Tibial artery (tissue), 4 donors: ENCODE data around the gene GRIK3.

Source experiments
- DNase-seq, 2 donors: peaks; one replicate each; pipeline ENCODE4 v3.0.0-alpha.2; 2019
- H3K27ac ChIP-seq, 2 donors: fragments of 200-600 bp; sonication (generic) in 1 of 2; 1 replicate in 1 of 2; 2 replicates in 1 of 2; pipeline ENCODE4 v1.5.1; 2018 to 2019; ENCODE audit warnings: mild to moderate bottlenecking in 1 of 2
- H3K27me3 ChIP-seq, 2 donors: fragments of 200-600 bp; sonication (generic) in 1 of 2; one replicate each; pipeline versions ENCODE4 v1.5.1 to v1.6.0; 2016 to 2019
- H3K36me3 ChIP-seq, 3 donors: fragments of 200-600 bp; sonication (generic) in 2 of 3; one replicate each; pipeline ENCODE4 v1.5.1; 2016 to 2019; ENCODE audit warnings: mild to moderate bottlenecking in 2 of 3
- H3K4me1 ChIP-seq, 4 donors: fragments of 200-600 bp; sonication (generic) in 2 of 4; 1 replicate in 3 of 4; 2 replicates in 1 of 4; pipeline ENCODE4 v1.5.1; 2016 to 2019
- H3K4me3 ChIP-seq, 2 donors: fragments of 200-600 bp; sonication (generic) in 1 of 2; 1 replicate in 1 of 2; 2 replicates in 1 of 2; pipeline ENCODE4 v1.5.1; 2018 to 2019; ENCODE audit warnings: mild to moderate bottlenecking in 2 of 2
- H3K9me3 ChIP-seq, 3 donors: fragments of 200-600 bp; sonication (generic) in 1 of 3; one replicate each; pipeline ENCODE4 v1.5.1; 2016 to 2019
- intact Hi-C: fragments of 100-400 bp; cut with DNase I; formaldehyde crosslinking; loops from one replicate; pipeline ENCODE4 v1.15.0; 2023; ENCODE audit warnings: low total_unique reads
- TF ChIP-seq, protein P1 (sequence below), 2 experiments: fragments of 200-600 bp in 1 of 2; fragments of 450-650 bp in 1 of 2; IDR thresholded peaks; one replicate each; pipeline ENCODE4 v1.5.1; 2017 to 2019; ENCODE audit warnings: antibody characterized with exemption in 2 of 2, mild to moderate bottlenecking in 1 of 2, moderate library complexity in 1 of 2

GRIK3 gene

DNA sequence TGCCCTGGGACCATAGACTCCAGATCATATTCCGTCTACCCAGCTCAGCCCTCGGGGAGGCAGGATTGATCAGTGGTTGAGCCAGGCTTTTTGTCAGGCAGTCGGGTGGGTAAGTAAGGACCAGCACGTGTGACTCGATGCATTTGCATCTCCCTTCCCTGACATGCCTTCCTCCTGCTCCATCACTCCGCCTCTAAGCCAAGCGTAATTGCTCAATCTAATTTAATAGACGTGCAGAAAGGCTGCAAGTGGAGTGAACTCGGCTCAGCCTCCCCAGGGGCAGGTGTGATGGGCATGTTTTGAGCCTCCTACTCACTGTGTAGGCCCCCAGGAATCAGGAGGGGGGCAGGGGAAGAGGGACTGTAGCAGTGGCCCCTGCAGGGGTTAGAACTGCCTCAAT, 34.6 kb upstream of the GRIK3 start:
- Histone ChIP-seq H3K27me3 (peaks cover 0 to 66% of the 10 kb centered on the region in 2 donors), H3K27ac (no peak overlapping the region), H3K4me1 (no peaks in the 10 kb centered on the region), H3K36me3 (no peaks in the 10 kb centered on the region), H3K9me3 (no peaks in the 10 kb centered on the region), H3K4me3 (no peak overlapping the region)
- TF ChIP-seq, protein P1, sequence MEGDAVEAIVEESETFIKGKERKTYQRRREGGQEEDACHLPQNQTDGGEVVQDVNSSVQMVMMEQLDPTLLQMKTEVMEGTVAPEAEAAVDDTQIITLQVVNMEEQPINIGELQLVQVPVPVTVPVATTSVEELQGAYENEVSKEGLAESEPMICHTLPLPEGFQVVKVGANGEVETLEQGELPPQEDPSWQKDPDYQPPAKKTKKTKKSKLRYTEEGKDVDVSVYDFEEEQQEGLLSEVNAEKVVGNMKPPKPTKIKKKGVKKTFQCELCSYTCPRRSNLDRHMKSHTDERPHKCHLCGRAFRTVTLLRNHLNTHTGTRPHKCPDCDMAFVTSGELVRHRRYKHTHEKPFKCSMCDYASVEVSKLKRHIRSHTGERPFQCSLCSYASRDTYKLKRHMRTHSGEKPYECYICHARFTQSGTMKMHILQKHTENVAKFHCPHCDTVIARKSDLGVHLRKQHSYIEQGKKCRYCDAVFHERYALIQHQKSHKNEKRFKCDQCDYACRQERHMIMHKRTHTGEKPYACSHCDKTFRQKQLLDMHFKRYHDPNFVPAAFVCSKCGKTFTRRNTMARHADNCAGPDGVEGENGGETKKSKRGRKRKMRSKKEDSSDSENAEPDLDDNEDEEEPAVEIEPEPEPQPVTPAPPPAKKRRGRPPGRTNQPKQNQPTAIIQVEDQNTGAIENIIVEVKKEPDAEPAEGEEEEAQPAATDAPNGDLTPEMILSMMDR (IDR thresholded peaks at IDR 0.05): no peak
- DNase-seq: no peak
- intact Hi-C loops: no loop called here

DNA sequence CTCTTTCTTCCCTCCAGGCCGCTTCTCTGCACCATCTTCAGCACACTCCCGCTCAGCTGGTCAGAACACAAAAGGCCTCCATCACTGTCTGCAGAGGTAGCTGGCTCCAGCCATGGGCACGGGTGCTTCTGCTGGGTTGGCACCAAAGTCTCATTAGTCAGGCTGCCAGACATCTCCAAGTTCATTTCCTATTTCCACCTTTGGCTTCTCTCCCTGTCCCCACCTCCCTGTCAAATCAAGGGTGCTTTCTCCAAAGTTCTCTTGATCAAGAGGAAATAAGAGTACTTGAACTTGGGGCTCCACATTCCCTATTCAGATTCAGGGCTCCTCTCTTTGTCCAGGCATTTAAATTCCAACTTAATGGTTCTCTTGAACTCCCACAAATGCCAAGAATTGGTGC, 33.9 kb upstream of the GRIK3 start:
- TF ChIP-seq, protein P1 (IDR thresholded peaks at IDR 0.05): no peak
- intact Hi-C loops: no loop called here
- Histone ChIP-seq H3K4me3 (no peak overlapping the region), H3K27me3 (peaks cover 0 to 66% of the 10 kb centered on the region in 2 donors), H3K27ac (no peak overlapping the region), H3K4me1 (no peaks in the 10 kb centered on the region), H3K36me3 (no peaks in the 10 kb centered on the region), H3K9me3 (no peaks in the 10 kb centered on the region)
- no peak for DNase-seq

DNA sequence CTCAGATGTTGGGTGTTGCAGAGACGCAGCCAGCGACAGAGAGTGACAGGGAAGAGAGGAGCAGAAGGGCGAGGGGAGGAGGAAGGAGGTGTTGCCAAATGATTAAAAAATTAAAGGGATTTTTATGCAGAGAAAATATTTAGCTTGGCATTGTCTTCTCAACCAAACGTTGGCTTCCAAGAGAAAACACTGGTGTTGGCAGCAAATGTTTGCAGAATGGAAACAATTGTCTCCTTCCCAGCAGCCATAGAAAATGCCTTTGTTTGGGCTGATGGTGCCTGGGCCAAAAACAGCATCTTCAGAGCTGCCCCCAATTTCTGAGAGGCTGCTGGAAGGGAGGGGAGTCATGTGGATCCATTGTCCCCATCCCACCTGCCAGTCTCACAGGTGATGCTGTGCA, 29.7 kb upstream of the GRIK3 start:
- H3K4me1 ChIP-seq: no peaks in the 10 kb centered on the region
- H3K9me3 ChIP-seq: no peaks in the 10 kb centered on the region
- peaks cover 0 to 40% of the 10 kb centered on the region in 2 donors for H3K27me3 ChIP-seq
- no peak overlapping the region for H3K4me3 ChIP-seq
- DNase-seq: no peak
- intact Hi-C loops: no loop called here
- no peak overlapping the region for H3K27ac ChIP-seq
- TF ChIP-seq, protein P1 (IDR thresholded peaks at IDR 0.05): no peak
- no peaks in the 10 kb centered on the region for H3K36me3 ChIP-seq

DNA sequence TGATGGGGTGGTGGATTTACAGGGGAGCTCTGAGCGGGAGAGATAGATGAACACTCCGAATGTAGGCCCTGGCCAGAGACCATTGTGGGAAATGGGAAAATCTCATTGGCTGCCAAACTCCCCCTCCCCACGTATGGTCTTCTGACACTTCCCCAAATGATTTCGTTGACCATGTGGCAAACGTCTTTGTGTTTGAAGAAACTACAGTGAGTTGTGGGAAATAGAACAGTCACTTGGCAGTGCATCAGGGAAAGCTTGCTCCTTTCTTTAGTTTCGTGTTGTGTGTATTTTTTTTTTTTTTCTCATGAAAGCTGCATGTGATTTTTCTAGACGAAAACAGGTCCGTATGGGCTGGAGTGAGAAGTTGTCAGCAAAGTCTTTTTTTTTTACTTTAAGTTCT, 25.0 kb upstream of the GRIK3 start:
- Histone ChIP-seq H3K4me3 (no peak overlapping the region), H3K36me3 (no peaks in the 10 kb centered on the region), H3K4me1 (no peaks in the 10 kb centered on the region), H3K9me3 (no peaks in the 10 kb centered on the region), H3K27ac (no peak overlapping the region), H3K27me3 (peaks cover 0 to 12% of the 10 kb centered on the region in 2 donors)
- intact Hi-C loops: no loop called here
- DNase-seq: no peak
- TF ChIP-seq, protein P1 (IDR thresholded peaks at IDR 0.05): no peak

DNA sequence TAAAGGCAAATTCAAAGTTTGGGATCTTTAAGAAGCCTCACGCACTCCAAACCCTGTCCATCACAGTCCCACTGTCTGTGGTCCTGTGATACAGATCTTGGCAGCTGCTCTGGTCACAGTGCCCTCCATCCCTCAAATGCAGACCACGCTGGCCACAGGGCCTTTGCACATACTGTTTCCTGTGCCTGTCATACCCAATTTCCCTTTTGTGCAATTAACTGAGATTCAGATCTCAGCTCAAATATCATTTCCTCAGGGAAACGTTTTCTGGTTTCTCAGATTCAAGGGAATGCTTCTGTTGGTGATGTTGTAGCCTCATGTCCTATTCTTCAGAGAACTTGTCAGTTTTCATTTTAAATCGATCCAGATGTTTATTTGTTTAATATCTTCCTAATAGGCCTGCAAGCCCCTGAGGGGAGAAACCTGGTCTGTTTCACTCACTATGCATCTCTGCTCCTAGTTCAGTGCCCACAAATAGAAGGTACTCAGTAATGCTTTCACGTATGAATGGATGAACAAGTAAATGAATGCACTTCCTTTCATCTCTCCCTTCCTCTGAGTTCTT, 24.2 kb upstream of the GRIK3 start:
- Histone ChIP-seq H3K9me3 (no peaks in the 10 kb centered on the region), H3K4me3 (no peak overlapping the region), H3K36me3 (no peaks in the 10 kb centered on the region), H3K27me3 (peaks cover 0 to 11% of the 10 kb centered on the region in 2 donors), H3K4me1 (no peaks in the 10 kb centered on the region), H3K27ac (no peak overlapping the region)
- DNase-seq: no peak
- TF ChIP-seq, protein P1 (IDR thresholded peaks at IDR 0.05): no peak
- intact Hi-C loops: no loop called here

DNA sequence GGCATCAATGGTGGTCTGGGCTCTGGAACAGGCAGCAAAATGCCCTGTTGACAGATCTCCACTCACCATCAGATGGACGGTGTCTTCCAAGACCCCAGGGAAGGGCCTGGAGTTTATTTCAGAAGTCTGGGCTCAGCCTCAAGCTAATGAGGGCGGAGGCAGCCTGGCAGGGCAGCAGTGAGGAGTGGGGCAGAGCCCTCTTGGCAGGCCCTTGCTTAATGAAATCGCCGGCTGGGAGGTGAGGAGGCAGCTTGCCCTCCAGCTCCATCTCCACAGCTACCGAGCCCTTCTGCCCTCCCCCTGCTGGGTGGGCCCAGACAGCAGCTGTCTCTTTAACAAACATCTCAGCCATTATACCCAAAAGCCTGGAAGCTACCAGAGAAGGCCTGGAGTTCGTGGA, 22.0 kb upstream of the GRIK3 start:
- TF ChIP-seq, protein P1 (IDR thresholded peaks at IDR 0.05): no peak
- DNase-seq: no peak
- Histone ChIP-seq H3K9me3 (no peaks in the 10 kb centered on the region), H3K27ac (no peak overlapping the region), H3K36me3 (no peaks in the 10 kb centered on the region), H3K4me1 (no peaks in the 10 kb centered on the region), H3K27me3 (peaks cover 0 to 5% of the 10 kb centered on the region in 2 donors), H3K4me3 (no peak overlapping the region)
- intact Hi-C loops: no loop called here
